ENCODE results near the gene MAEA.

DNA sequence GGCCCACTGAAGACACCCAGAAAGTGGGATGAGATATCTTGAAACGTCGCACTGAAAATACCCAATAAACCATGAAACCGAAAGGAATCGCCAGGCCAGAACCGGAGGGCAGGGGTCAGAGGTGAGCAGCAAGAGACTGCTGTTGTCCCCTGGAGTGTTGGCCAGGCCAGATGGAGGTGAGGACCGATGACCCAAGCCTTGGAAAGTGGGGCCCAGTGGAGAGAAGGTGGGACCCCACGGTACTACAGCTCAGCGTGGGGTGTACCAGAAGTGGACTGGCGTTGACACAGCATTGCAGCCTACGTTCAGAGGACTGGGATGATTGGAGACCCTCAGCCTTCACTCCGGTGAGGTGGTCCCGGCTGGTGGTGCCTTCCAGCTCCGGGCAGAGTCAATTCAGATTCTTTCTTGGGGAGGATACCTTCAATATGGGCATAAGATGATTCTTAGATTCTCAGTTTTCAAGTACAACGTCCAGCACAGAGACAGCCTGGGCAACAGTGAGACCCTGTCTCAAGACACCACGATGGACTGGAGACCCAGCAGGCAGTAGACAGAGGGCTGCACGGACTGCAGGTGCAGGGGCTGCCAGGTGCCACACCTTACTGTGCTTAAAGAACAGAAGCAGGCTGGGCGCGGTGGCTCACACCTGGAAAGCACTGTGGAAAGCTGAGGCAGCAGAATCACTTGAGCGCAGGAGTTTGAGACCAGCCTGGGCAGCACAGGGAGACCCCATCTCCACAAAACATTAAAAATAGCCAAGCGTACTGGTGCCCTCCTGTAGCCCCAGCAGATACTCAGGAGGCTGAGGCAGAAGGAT is 23.3 kb downstream of the MAEA start:
- TF ChIP-seq ZNF384 (IDR thresholded peaks at IDR 0.05; ENCODE audit: borderline replicate concordance, low read depth, low read length) (no peak), YBX1 (IDR thresholded peaks at IDR 0.05) (no peak), BCL11A (IDR thresholded peaks at IDR 0.05; ENCODE audit: low read depth, low read length) (no peak), NR2C2 (IDR thresholded peaks at IDR 0.05; ENCODE audit: borderline replicate concordance, control insufficient read depth, insufficient read length, low read depth) (no peak), ZNF24 (IDR thresholded peaks at IDR 0.05) (no peak), CTCF (IDR thresholded peaks at IDR 0.05 in 2 of 3, conservative IDR thresholded peaks at IDR 0.05 in 1 of 3; ENCODE audit: control insufficient read depth in 2 of 3, extremely low read depth in 1 of 3, insufficient read depth in 1 of 3, low read depth in 3 of 3, low read length in 3 of 3) (no peak), GABPA (IDR thresholded peaks at IDR 0.05; ENCODE audit: low read depth) (no peak), POLR2A (IDR thresholded peaks at IDR 0.05; ENCODE audit: low read depth, low read length) (no peak), CBX5 (IDR thresholded peaks at IDR 0.05; ENCODE audit: low read depth) (no peak), CEBPB (IDR thresholded peaks at IDR 0.05; ENCODE audit: borderline replicate concordance in 1 of 2, low read depth in 2 of 2, low read length in 2 of 2) (no peak), POLR2AphosphoS5 (IDR thresholded peaks at IDR 0.05; ENCODE audit: low read length) (no peak), HDAC6 (IDR thresholded peaks at IDR 0.05; ENCODE audit: unreplicated experiment) (no peak)
- TF ChIP-seq, protein P1, sequence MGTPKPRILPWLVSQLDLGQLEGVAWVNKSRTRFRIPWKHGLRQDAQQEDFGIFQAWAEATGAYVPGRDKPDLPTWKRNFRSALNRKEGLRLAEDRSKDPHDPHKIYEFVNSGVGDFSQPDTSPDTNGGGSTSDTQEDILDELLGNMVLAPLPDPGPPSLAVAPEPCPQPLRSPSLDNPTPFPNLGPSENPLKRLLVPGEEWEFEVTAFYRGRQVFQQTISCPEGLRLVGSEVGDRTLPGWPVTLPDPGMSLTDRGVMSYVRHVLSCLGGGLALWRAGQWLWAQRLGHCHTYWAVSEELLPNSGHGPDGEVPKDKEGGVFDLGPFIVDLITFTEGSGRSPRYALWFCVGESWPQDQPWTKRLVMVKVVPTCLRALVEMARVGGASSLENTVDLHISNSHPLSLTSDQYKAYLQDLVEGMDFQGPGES (IDR thresholded peaks at IDR 0.05): no peak

All from GM12878 (cell line).